ENCODE results near the gene SYT3.

The SYT3 gene

DNA sequence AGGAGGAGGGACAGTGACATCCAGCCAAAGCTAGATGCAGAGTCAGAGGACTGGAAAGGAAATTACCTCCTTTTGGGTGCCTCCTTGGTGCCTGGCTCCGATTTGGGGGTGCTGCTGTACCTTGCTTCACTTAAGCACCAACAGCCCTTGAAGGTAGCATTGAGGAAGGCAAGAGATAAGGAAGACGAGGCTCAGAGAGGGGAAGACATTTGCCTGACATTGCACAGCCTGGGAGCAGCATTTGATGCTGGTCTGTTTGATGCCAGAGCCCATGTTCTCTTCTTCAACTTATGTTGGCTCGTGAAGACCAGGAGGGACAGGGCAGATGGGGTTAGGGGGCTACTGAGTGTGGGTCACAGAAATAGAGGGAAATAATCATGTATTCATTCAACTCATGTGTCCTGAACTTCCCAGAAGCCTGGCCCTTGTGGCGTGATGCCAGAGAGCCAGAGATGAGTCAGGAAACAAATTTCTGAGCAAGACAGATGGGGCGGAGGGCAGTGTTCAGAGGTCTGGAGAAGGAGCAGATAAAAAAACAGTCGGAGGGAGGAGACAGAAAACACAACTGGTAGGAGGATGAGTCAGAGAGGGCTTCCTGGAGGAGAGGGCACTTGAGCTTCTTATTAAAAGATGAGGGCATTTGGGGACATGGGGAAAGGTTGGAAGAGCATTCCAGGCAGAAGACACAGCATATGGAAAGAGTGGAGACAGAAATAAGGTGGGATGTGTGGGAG, 6.6 kb upstream of the SYT3 start:
- H3K9me3 Mint-ChIP-seq: no peaks in the 10 kb centered on the region
- H3K36me3 Mint-ChIP-seq (ENCODE audit: low read depth): no peaks in the 10 kb centered on the region
- H3K4me3 Mint-ChIP-seq: no peak overlapping the region
- H3K27me3 Mint-ChIP-seq (ENCODE audit: low read depth): peaks cover 24% of the 10 kb centered on the region
- no peaks in the 10 kb centered on the region for H3K4me1 Mint-ChIP-seq
- no peak overlapping the region for H3K27ac Mint-ChIP-seq
- TF ChIP-seq, protein P1, sequence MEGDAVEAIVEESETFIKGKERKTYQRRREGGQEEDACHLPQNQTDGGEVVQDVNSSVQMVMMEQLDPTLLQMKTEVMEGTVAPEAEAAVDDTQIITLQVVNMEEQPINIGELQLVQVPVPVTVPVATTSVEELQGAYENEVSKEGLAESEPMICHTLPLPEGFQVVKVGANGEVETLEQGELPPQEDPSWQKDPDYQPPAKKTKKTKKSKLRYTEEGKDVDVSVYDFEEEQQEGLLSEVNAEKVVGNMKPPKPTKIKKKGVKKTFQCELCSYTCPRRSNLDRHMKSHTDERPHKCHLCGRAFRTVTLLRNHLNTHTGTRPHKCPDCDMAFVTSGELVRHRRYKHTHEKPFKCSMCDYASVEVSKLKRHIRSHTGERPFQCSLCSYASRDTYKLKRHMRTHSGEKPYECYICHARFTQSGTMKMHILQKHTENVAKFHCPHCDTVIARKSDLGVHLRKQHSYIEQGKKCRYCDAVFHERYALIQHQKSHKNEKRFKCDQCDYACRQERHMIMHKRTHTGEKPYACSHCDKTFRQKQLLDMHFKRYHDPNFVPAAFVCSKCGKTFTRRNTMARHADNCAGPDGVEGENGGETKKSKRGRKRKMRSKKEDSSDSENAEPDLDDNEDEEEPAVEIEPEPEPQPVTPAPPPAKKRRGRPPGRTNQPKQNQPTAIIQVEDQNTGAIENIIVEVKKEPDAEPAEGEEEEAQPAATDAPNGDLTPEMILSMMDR (IDR thresholded peaks at IDR 0.05; ENCODE audit: unreplicated experiment in 3 of 3): no peak

DNA sequence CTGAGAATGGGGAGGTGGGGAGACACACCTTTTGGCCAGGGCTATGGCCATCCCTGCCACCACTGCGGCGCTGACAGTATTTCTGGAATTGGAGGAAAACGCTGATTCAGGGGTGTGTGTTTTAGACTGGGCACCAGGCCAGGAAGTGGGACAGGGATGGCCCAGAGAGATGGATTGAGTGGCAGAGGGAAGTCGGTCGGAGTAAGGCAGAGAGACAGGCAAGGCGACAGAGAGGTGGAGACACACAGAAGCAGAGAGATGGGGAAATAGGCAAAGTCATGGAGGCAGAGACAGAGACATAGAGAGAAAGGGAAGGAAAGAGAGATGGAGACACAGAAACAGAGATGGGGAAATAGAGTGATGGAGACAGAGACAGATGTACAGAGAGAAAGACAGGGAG, 5.4 kb upstream of the SYT3 start:
- Mint-ChIP-seq H3K9me3 (no peaks in the 10 kb centered on the region), H3K27me3 (ENCODE audit: low read depth) (peaks cover 23% of the 10 kb centered on the region), H3K27ac (no peak overlapping the region), H3K36me3 (ENCODE audit: low read depth) (no peaks in the 10 kb centered on the region), H3K4me3 (no peak overlapping the region), H3K4me1 (no peaks in the 10 kb centered on the region)
- TF ChIP-seq, protein P1 (IDR thresholded peaks at IDR 0.05; ENCODE audit: unreplicated experiment in 3 of 3): no peak

DNA sequence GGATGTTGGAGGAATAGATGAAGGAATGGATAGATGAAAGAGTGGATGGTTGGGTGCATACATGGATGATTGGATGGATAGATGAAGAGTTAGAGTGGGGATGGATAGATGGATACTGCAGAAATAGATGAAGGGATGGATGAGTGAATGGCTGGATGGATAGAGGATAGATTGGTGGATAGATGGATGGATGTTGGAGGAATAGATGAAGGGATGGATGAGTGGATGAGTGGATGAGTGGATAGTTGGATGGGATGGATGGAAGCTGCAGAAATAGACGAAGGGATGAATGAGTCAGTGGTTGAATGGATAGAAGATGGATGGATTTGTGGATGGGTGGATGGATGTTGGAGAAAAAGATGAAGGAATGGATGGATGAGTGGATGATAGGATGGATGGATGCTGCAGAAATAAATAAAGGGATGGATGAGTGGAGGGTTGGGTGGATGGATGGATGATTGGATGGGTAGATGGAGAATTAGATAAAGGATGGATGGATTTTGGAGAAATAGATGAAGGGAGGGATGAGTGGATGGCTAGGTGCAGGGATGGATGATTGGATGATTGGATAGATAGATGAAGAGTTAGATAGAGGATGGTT, 4.7 kb upstream of the SYT3 start:
- Mint-ChIP-seq H3K36me3 (ENCODE audit: low read depth) (no peaks in the 10 kb centered on the region), H3K4me3 (no peak overlapping the region), H3K27ac (no peak overlapping the region), H3K27me3 (ENCODE audit: low read depth) (peaks cover 21% of the 10 kb centered on the region), H3K9me3 (no peaks in the 10 kb centered on the region), H3K4me1 (no peaks in the 10 kb centered on the region)
- TF ChIP-seq, protein P1 (IDR thresholded peaks at IDR 0.05; ENCODE audit: unreplicated experiment in 3 of 3): no peak

DNA sequence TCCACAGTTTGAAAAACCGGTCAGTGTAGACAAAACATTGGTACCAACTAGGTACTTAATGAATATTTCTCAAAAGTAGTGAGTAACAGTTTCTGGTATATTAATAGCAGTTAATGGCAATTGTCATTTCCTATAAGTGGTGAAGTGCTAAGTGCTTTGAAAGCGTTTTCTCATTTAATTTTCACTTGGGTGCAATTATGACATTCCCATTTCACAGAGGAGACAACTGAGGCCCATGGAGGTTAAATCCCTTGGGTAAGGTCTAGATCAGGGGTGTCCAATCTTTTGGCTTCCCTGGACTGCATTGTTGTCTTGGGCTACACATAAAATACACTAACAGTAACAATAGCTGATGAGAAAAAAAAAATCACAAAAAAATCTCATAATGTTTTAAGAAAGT, 687 bp upstream of the SYT3 start:
- Mint-ChIP-seq H3K27me3 (ENCODE audit: low read depth) (peaks cover 46% of the 10 kb centered on the region), H3K9me3 (peaks cover 4% of the 10 kb centered on the region), H3K27ac (no peak overlapping the region), H3K4me3 (peak overlapping the region; percentile 53 to 62 (median 55)), H3K36me3 (ENCODE audit: low read depth) (no peaks in the 10 kb centered on the region), H3K4me1 (no peaks in the 10 kb centered on the region)
- TF ChIP-seq, protein P1 (IDR thresholded peaks at IDR 0.05; ENCODE audit: unreplicated experiment in 3 of 3): no peak

DNA sequence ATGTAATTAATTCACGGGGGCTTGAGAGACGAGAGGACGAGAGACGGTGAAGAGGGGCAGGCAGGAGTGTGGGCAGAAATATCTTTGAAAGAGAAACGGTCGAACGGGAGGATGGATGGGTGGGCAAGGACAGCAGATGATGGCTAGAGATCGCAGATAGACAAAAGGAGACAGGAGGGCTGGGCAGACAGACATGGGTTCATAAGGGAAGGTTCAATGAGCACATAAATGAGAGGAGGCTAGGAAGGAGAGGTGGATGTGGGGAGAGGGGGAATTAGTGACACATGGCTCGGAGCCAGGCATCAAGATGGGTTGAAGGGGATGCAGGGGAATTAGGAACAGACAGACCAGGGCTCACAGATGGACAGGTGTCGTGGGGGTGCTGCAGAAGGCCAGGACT, 1.1 kb downstream of the SYT3 start:
- TF ChIP-seq, protein P1 (IDR thresholded peaks at IDR 0.05; ENCODE audit: unreplicated experiment in 3 of 3): no peak
- H3K9me3 Mint-ChIP-seq: peaks cover 11% of the 10 kb centered on the region
- H3K27ac Mint-ChIP-seq: no peak overlapping the region
- H3K4me3 Mint-ChIP-seq: peak overlapping the region; percentile 77 to 94 (median 94)
- H3K36me3 Mint-ChIP-seq (ENCODE audit: low read depth): no peaks in the 10 kb centered on the region
- H3K4me1 Mint-ChIP-seq: no peaks in the 10 kb centered on the region
- peaks cover 49% of the 10 kb centered on the region for H3K27me3 Mint-ChIP-seq (ENCODE audit: low read depth)
